ENCODE data around the gene CHRNA1.

CHRNA1 gene

GRCh38 chr2:174760845-174761473 is 3.3 kb downstream of the CHRNA1 start:
- DNase-seq (ENCODE audit: low read depth): no peak

GRCh38 chr2:174759381-174760065 is 4.7 kb downstream of the CHRNA1 start:
- DNase-seq (ENCODE audit: low read depth): no peak

GRCh38 chr2:174756743-174757142 is 7.5 kb downstream of the CHRNA1 start:
- DNase-seq (ENCODE audit: low read depth): no peak

GRCh38 chr2:174753038-174753633 is 11.1 kb downstream of the CHRNA1 start:
- DNase-seq (ENCODE audit: low read depth): no peak

- DNase-seq (ENCODE audit: low read depth): no peak
Measured at GRCh38 chr2:174752403-174753037, 11.8 kb downstream of the CHRNA1 start.

GRCh38 chr2:174750923-174751441 is 13.3 kb downstream of the CHRNA1 start:
- no peak for DNase-seq (ENCODE audit: low read depth)

- DNase-seq (ENCODE audit: low read depth): no peak
Measured at GRCh38 chr2:174749793-174750192, 14.5 kb downstream of the CHRNA1 start.

- peak; percentile 18 for DNase-seq (ENCODE audit: low read depth)
Measured at GRCh38 chr2:174748948-174749347, 15.3 kb downstream of the CHRNA1 start.

- DNase-seq (ENCODE audit: low read depth): no peak
Measured at GRCh38 chr2:174745142-174745541, 19.1 kb downstream of the CHRNA1 start.

- DNase-seq (ENCODE audit: low read depth): no peak
Measured at GRCh38 chr2:174744111-174744510, 20.2 kb downstream of the CHRNA1 start.

GRCh38 chr2:174740721-174741120 is 23.6 kb downstream of the CHRNA1 start:
- no peak for DNase-seq (ENCODE audit: low read depth)

- DNase-seq (ENCODE audit: low read depth): no peak
Measured at GRCh38 chr2:174738841-174739240, 25.4 kb downstream of the CHRNA1 start.

- DNase-seq (ENCODE audit: low read depth): no peak
Measured at GRCh38 chr2:174731546-174731945, 32.7 kb downstream of the CHRNA1 start.

GRCh38 chr2:174730698-174731018 is 33.6 kb downstream of the CHRNA1 start:
- DNase-seq (ENCODE audit: low read depth): no peak

GRCh38 chr2:174729797-174730697 is 34.2 kb downstream of the CHRNA1 start:
- DNase-seq (ENCODE audit: low read depth): no peak

GRCh38 chr2:174728096-174728495 is 36.2 kb downstream of the CHRNA1 start:
- DNase-seq (ENCODE audit: low read depth): no peak

GRCh38 chr2:174726212-174726611 is 38.1 kb downstream of the CHRNA1 start:
- DNase-seq (ENCODE audit: low read depth): no peak

- DNase-seq (ENCODE audit: low read depth): no peak
Measured at GRCh38 chr2:174722942-174723592, 41.2 kb downstream of the CHRNA1 start.

GRCh38 chr2:174719016-174719415 is 45.3 kb downstream of the CHRNA1 start:
- DNase-seq (ENCODE audit: low read depth): no peak

- no peak for DNase-seq (ENCODE audit: low read depth)
Measured at GRCh38 chr2:174718591-174718990, 45.7 kb downstream of the CHRNA1 start.

GRCh38 chr2:174717916-174718315 is 46.4 kb downstream of the CHRNA1 start:
- DNase-seq (ENCODE audit: low read depth): no peak

Measured in CMK (cell line).